Measurements from ENCODE around the gene ST14. TPM values are rescaled to one million over a fixed set of nuclear protein-coding genes. Genes with fewer than 3 reads are reported as not detected.

The ST14 gene
- total and polyA plus RNA-seq, 2 donors: 13.7 to 28.6 TPM

GRCh38 chr11:130118636-130119387 is 40.8 kb upstream of the ST14 start:
- WGBS: 54% methylated on average over 9 of the region's 9 CpGs
- peak overlapping the region in 1 of 2 donors; percentile 9 for H3K27ac ChIP-seq (ENCODE audit: low read depth in 1 of 2, low read length in 1 of 2)
- DNase-seq (ENCODE audit: low read depth in 6 of 9, low spot score in 9 of 9): peak in 3 of 9 donors; percentile 9 to 57 (median 36)
- no peak overlapping the region for H3K4me3 ChIP-seq (ENCODE audit: low read length in 2 of 2)
- H3K9me3 ChIP-seq (ENCODE audit: control insufficient read depth in 2 of 2, insufficient read depth in 1 of 2, low read length in 1 of 2): no peaks in the 10 kb centered on the region
- peaks cover 9 to 16% of the 10 kb centered on the region in 2 donors for H3K36me3 ChIP-seq (ENCODE audit: control insufficient read depth in 2 of 2, insufficient read depth in 2 of 2, low read length in 1 of 2)
- peaks cover 2 to 22% of the 10 kb centered on the region in 2 donors for H3K4me1 ChIP-seq (ENCODE audit: control insufficient read depth in 2 of 2, insufficient read depth in 2 of 2, low read length in 2 of 2)
- H3K27me3 ChIP-seq (ENCODE audit: control insufficient read depth in 2 of 2, insufficient read depth in 1 of 2, low read length in 1 of 2): no peaks in the 10 kb centered on the region

GRCh38 chr11:130120045-130120444 is 39.5 kb upstream of the ST14 start:
- WGBS: over 99% methylated on average over 5 of the region's 5 CpGs
- Histone ChIP-seq H3K9me3 (ENCODE audit: control insufficient read depth in 2 of 2, insufficient read depth in 1 of 2, low read length in 1 of 2) (no peaks in the 10 kb centered on the region), H3K27me3 (ENCODE audit: control insufficient read depth in 2 of 2, insufficient read depth in 1 of 2, low read length in 1 of 2) (no peaks in the 10 kb centered on the region), H3K27ac (ENCODE audit: low read depth in 1 of 2, low read length in 1 of 2) (no peak overlapping the region), H3K36me3 (ENCODE audit: control insufficient read depth in 2 of 2, insufficient read depth in 2 of 2, low read length in 1 of 2) (peaks cover 15 to 25% of the 10 kb centered on the region in 2 donors), H3K4me1 (ENCODE audit: control insufficient read depth in 2 of 2, insufficient read depth in 2 of 2, low read length in 2 of 2) (peaks cover 2 to 22% of the 10 kb centered on the region in 2 donors), H3K4me3 (ENCODE audit: low read length in 2 of 2) (no peak overlapping the region)
- no peak for DNase-seq (ENCODE audit: low read depth in 6 of 9, low spot score in 9 of 9)

- DNase-seq (ENCODE audit: low read depth in 6 of 9, low spot score in 9 of 9): peak in 1 of 9 donors; percentile 34
- peaks cover 18 to 27% of the 10 kb centered on the region in 2 donors for H3K36me3 ChIP-seq (ENCODE audit: control insufficient read depth in 2 of 2, insufficient read depth in 2 of 2, low read length in 1 of 2)
- no peaks in the 10 kb centered on the region for H3K27me3 ChIP-seq (ENCODE audit: control insufficient read depth in 2 of 2, insufficient read depth in 1 of 2, low read length in 1 of 2)
- peaks cover 2 to 22% of the 10 kb centered on the region in 2 donors for H3K4me1 ChIP-seq (ENCODE audit: control insufficient read depth in 2 of 2, insufficient read depth in 2 of 2, low read length in 2 of 2)
- H3K27ac ChIP-seq (ENCODE audit: low read depth in 1 of 2, low read length in 1 of 2): no peak overlapping the region
- 44% methylated on average over 5 of the region's 5 CpGs for WGBS
- H3K4me3 ChIP-seq (ENCODE audit: low read length in 2 of 2): no peak overlapping the region
- no peaks in the 10 kb centered on the region for H3K9me3 ChIP-seq (ENCODE audit: control insufficient read depth in 2 of 2, insufficient read depth in 1 of 2, low read length in 1 of 2)
Measured at GRCh38 chr11:130121445-130121978, 38.1 kb upstream of the ST14 start.

GRCh38 chr11:130122141-130122575 is 37.4 kb upstream of the ST14 start:
- H3K27me3 ChIP-seq (ENCODE audit: control insufficient read depth in 2 of 2, insufficient read depth in 1 of 2, low read length in 1 of 2): no peaks in the 10 kb centered on the region
- H3K9me3 ChIP-seq (ENCODE audit: control insufficient read depth in 2 of 2, insufficient read depth in 1 of 2, low read length in 1 of 2): no peaks in the 10 kb centered on the region
- no peak overlapping the region for H3K4me3 ChIP-seq (ENCODE audit: low read length in 2 of 2)
- H3K4me1 ChIP-seq (ENCODE audit: control insufficient read depth in 2 of 2, insufficient read depth in 2 of 2, low read length in 2 of 2): peaks cover 2 to 22% of the 10 kb centered on the region in 2 donors
- 83% methylated on average over 7 of the region's 7 CpGs for WGBS
- DNase-seq (ENCODE audit: low read depth in 6 of 9, low spot score in 9 of 9): peak in 1 of 9 donors; percentile 23
- H3K36me3 ChIP-seq (ENCODE audit: control insufficient read depth in 2 of 2, insufficient read depth in 2 of 2, low read length in 1 of 2): peaks cover 21 to 27% of the 10 kb centered on the region in 2 donors
- H3K27ac ChIP-seq (ENCODE audit: low read depth in 1 of 2, low read length in 1 of 2): no peak overlapping the region

GRCh38 chr11:130123414-130124040 is 36.1 kb upstream of the ST14 start:
- no peak for DNase-seq (ENCODE audit: low read depth in 6 of 9, low spot score in 9 of 9)
- Histone ChIP-seq H3K4me3 (ENCODE audit: low read length in 2 of 2) (no peak overlapping the region), H3K27ac (ENCODE audit: low read depth in 1 of 2, low read length in 1 of 2) (no peak overlapping the region), H3K4me1 (ENCODE audit: control insufficient read depth in 2 of 2, insufficient read depth in 2 of 2, low read length in 2 of 2) (peaks cover 2 to 17% of the 10 kb centered on the region in 2 donors), H3K36me3 (ENCODE audit: control insufficient read depth in 2 of 2, insufficient read depth in 2 of 2, low read length in 1 of 2) (peaks cover 24 to 31% of the 10 kb centered on the region in 2 donors), H3K9me3 (ENCODE audit: control insufficient read depth in 2 of 2, insufficient read depth in 1 of 2, low read length in 1 of 2) (no peaks in the 10 kb centered on the region), H3K27me3 (ENCODE audit: control insufficient read depth in 2 of 2, insufficient read depth in 1 of 2, low read length in 1 of 2) (no peaks in the 10 kb centered on the region)
- 96% methylated on average over 32 of the region's 32 CpGs for WGBS

- no peak overlapping the region for H3K4me3 ChIP-seq (ENCODE audit: low read length in 2 of 2)
- no peak overlapping the region for H3K27ac ChIP-seq (ENCODE audit: low read depth in 1 of 2, low read length in 1 of 2)
- H3K9me3 ChIP-seq (ENCODE audit: control insufficient read depth in 2 of 2, insufficient read depth in 1 of 2, low read length in 1 of 2): no peaks in the 10 kb centered on the region
- H3K36me3 ChIP-seq (ENCODE audit: control insufficient read depth in 2 of 2, insufficient read depth in 2 of 2, low read length in 1 of 2): peaks cover 26 to 36% of the 10 kb centered on the region in 2 donors
- DNase-seq (ENCODE audit: low read depth in 6 of 9, low spot score in 9 of 9): no peak
- H3K27me3 ChIP-seq (ENCODE audit: control insufficient read depth in 2 of 2, insufficient read depth in 1 of 2, low read length in 1 of 2): no peaks in the 10 kb centered on the region
- 89% methylated on average over 4 of the region's 4 CpGs for WGBS
- H3K4me1 ChIP-seq (ENCODE audit: control insufficient read depth in 2 of 2, insufficient read depth in 2 of 2, low read length in 2 of 2): peaks cover 0 to 12% of the 10 kb centered on the region in 2 donors
Measured at GRCh38 chr11:130124096-130124495, 35.5 kb upstream of the ST14 start.

GRCh38 chr11:130125638-130126037 is 33.9 kb upstream of the ST14 start:
- H3K27me3 ChIP-seq (ENCODE audit: control insufficient read depth in 2 of 2, insufficient read depth in 1 of 2, low read length in 1 of 2): no peaks in the 10 kb centered on the region
- 95% methylated on average over 4 of the region's 4 CpGs for WGBS
- no peak overlapping the region for H3K27ac ChIP-seq (ENCODE audit: low read depth in 1 of 2, low read length in 1 of 2)
- no peak for DNase-seq (ENCODE audit: low read depth in 6 of 9, low spot score in 9 of 9)
- H3K4me3 ChIP-seq (ENCODE audit: low read length in 2 of 2): no peak overlapping the region
- peaks cover 33 to 45% of the 10 kb centered on the region in 2 donors for H3K36me3 ChIP-seq (ENCODE audit: control insufficient read depth in 2 of 2, insufficient read depth in 2 of 2, low read length in 1 of 2)
- H3K9me3 ChIP-seq (ENCODE audit: control insufficient read depth in 2 of 2, insufficient read depth in 1 of 2, low read length in 1 of 2): no peaks in the 10 kb centered on the region
- peaks cover 0 to 8% of the 10 kb centered on the region in 2 donors for H3K4me1 ChIP-seq (ENCODE audit: control insufficient read depth in 2 of 2, insufficient read depth in 2 of 2, low read length in 2 of 2)

- peaks cover 0 to 7% of the 10 kb centered on the region in 2 donors for H3K4me1 ChIP-seq (ENCODE audit: control insufficient read depth in 2 of 2, insufficient read depth in 2 of 2, low read length in 2 of 2)
- WGBS: 97% methylated on average over 5 of the region's 5 CpGs
- DNase-seq (ENCODE audit: low read depth in 6 of 9, low spot score in 9 of 9): no peak
- H3K4me3 ChIP-seq (ENCODE audit: low read length in 2 of 2): no peak overlapping the region
- H3K27ac ChIP-seq (ENCODE audit: low read depth in 1 of 2, low read length in 1 of 2): no peak overlapping the region
- H3K27me3 ChIP-seq (ENCODE audit: control insufficient read depth in 2 of 2, insufficient read depth in 1 of 2, low read length in 1 of 2): no peaks in the 10 kb centered on the region
- H3K36me3 ChIP-seq (ENCODE audit: control insufficient read depth in 2 of 2, insufficient read depth in 2 of 2, low read length in 1 of 2): peaks cover 38 to 52% of the 10 kb centered on the region in 2 donors
- H3K9me3 ChIP-seq (ENCODE audit: control insufficient read depth in 2 of 2, insufficient read depth in 1 of 2, low read length in 1 of 2): no peaks in the 10 kb centered on the region
Measured at GRCh38 chr11:130126516-130126915, 33.1 kb upstream of the ST14 start.

- H3K9me3 ChIP-seq (ENCODE audit: control insufficient read depth in 2 of 2, insufficient read depth in 1 of 2, low read length in 1 of 2): no peaks in the 10 kb centered on the region
- WGBS: 98% methylated on average over 4 of the region's 4 CpGs
- H3K27ac ChIP-seq (ENCODE audit: low read depth in 1 of 2, low read length in 1 of 2): peak overlapping the region in 1 of 2 donors; percentile 27
- peaks cover 41 to 48% of the 10 kb centered on the region in 2 donors for H3K36me3 ChIP-seq (ENCODE audit: control insufficient read depth in 2 of 2, insufficient read depth in 2 of 2, low read length in 1 of 2)
- no peaks in the 10 kb centered on the region for H3K4me1 ChIP-seq (ENCODE audit: control insufficient read depth in 2 of 2, insufficient read depth in 2 of 2, low read length in 2 of 2)
- no peak overlapping the region for H3K4me3 ChIP-seq (ENCODE audit: low read length in 2 of 2)
- no peak for DNase-seq (ENCODE audit: low read depth in 6 of 9, low spot score in 9 of 9)
- H3K27me3 ChIP-seq (ENCODE audit: control insufficient read depth in 2 of 2, insufficient read depth in 1 of 2, low read length in 1 of 2): no peaks in the 10 kb centered on the region
Measured at GRCh38 chr11:130127509-130127908, 32.1 kb upstream of the ST14 start.
